GM12878 (cell line): ENCODE measurements around the gene MTHFR. TPM values are rescaled to one million over a fixed set of nuclear protein-coding genes. Genes with fewer than 3 reads are reported as not detected.

Source experiments
- ATAC-seq: fragments of 200-7000 bp; cut with Tn5 transposase; 3 replicates; pipeline ENCODE4 v1.9.1; 2020; ENCODE audit warnings: mild to moderate bottlenecking, moderate library complexity
- BruUV-seq: library from RNA; stranded (reverse); fragments of 400-500 nt; replicated peaks from 2 replicates; lab custom pipeline; 2021; lab: Mats Ljungman, UMichigan
- CTCF ChIA-PET: fragments of 300-600 bp; sonication (Branson Sonifier 250); formaldehyde crosslinking; extraction: SDS; loops from one replicate; lab custom pipeline; 2021; ENCODE audit warnings: inconsistent platforms; lab: Yijun Ruan, JAX
- POLR2A ChIA-PET: fragments of 350-600 bp; formaldehyde crosslinking; extraction: SDS; loops from one replicate; lab custom pipeline; 2021; ENCODE audit warnings: inconsistent platforms; lab: Charles Lee
- RAD21 ChIA-PET: fragments of 300-600 bp; sonication (Branson Sonifier 250); formaldehyde crosslinking; loops from one replicate; lab custom pipeline; 2023; ENCODE audit warnings: antibody characterized with exemption; ENCODE audit not compliant: unreplicated experiment; lab: Charles Lee
- SMC1A ChIA-PET: fragments of 300-600 bp; sonication (Branson Sonifier 250); formaldehyde crosslinking; loops from one replicate; lab custom pipeline; 2023; ENCODE audit not compliant: unreplicated experiment, uncharacterized antibody; lab: Charles Lee
- DNase-seq: peaks from one replicate; pipeline ENCODE4 v3.0.0-alpha.2; 2011; ENCODE audit warnings: low read depth, low spot score
- FAIRE-seq: peaks from 3 replicates; lab custom pipeline; 2011; peaks lifted over from hg19 to GRCh38; lab: Jason Lieb, UNC
- H2AFZ ChIP-seq: 2 replicates; pipeline ENCODE4 v1.6.0; 2011; ENCODE audit warnings: low read depth, low read length, control low read depth; ENCODE audit not compliant: control insufficient read depth
- H3K27ac ChIP-seq: 2 replicates; pipeline ENCODE4 v1.5.1; 2011; ENCODE audit warnings: control low read depth; ENCODE audit not compliant: control insufficient read depth, insufficient read depth
- H3K27me3 ChIP-seq, 2 experiments: replicated peaks in 1 of 2; 2 replicates each; pipeline versions ENCODE4 v1.6.0 to v1.6.1; 2011; ENCODE audit warnings: low read length in 1 of 2; ENCODE audit not compliant: control insufficient read depth in 2 of 2, insufficient read depth in 2 of 2
- H3K36me3 ChIP-seq, 2 experiments: 2 replicates each; pipeline ENCODE4 v1.5.1; 2011; ENCODE audit warnings: low read length in 1 of 2; ENCODE audit not compliant: control insufficient read depth in 2 of 2, insufficient read depth in 2 of 2
- H3K4me1 ChIP-seq: 2 replicates; pipeline ENCODE4 v1.6.1; 2011; ENCODE audit warnings: mild to moderate bottlenecking, low read length, moderate library complexity, mixed read lengths; ENCODE audit not compliant: control insufficient read depth, insufficient read depth
- H3K4me2 ChIP-seq: 2 replicates; pipeline ENCODE4 v1.6.0; 2011; ENCODE audit warnings: control low read depth; ENCODE audit not compliant: control insufficient read depth, insufficient read depth
- H3K4me3 ChIP-seq: fragments of 200-600 bp; sonication (generic); 2 replicates; pipeline ENCODE4 v1.5.1; 2016
- H3K79me2 ChIP-seq: 2 replicates; pipeline ENCODE4 v1.6.0; 2011; ENCODE audit warnings: low read length; ENCODE audit not compliant: control insufficient read depth, insufficient read depth
- H3K9ac ChIP-seq: 2 replicates; pipeline ENCODE4 v1.8.0; 2011; ENCODE audit warnings: low read length, control low read depth, mixed read lengths; ENCODE audit not compliant: control insufficient read depth, insufficient read depth
- H3K9me3 ChIP-seq: replicated peaks from 3 replicates; pipeline ENCODE4 v1.5.1; 2011; ENCODE audit warnings: mild to moderate bottlenecking, low read length; ENCODE audit not compliant: control insufficient read depth, insufficient read depth
- H4K20me1 ChIP-seq: 2 replicates; pipeline ENCODE4 v1.6.0; 2011; ENCODE audit not compliant: control insufficient read depth, insufficient read depth
- HDAC2 ChIP-seq: fragments of 200-600 bp; sonication (generic); IDR thresholded peaks from 2 replicates; pipeline ENCODE4 v1.6.1; 2017
- MLLT1 ChIP-seq: fragments of 450-650 bp; IDR thresholded peaks from 2 replicates; pipeline ENCODE4 v1.6.1; 2016; ENCODE audit warnings: mild to moderate bottlenecking
- SMAD5 ChIP-seq: IDR thresholded peaks from 2 replicates; pipeline ENCODE4 v1.6.1; 2016; ENCODE audit warnings: antibody characterized with exemption, low read depth
- SMARCA5 ChIP-seq: fragments of 450-650 bp; IDR thresholded peaks from 2 replicates; pipeline ENCODE4 v1.6.1; 2017; ENCODE audit warnings: mild to moderate bottlenecking
- TARDBP ChIP-seq: IDR thresholded peaks from 2 replicates; pipeline ENCODE4 v1.6.1; 2016; ENCODE audit warnings: borderline replicate concordance
- WGBS: methylation state at CpG from one replicate; pipeline ENCODE4 v1.1.6; 2016; ENCODE audit warnings: low lambda C conversion rate; ENCODE audit not compliant: insufficient replicate concordance, insufficient coverage; ENCODE audit errors: missing lambda C conversion rate; 5-methylcytosine and 5-hydroxymethylcytosine counted together
- in situ Hi-C: fragments of 300-500 bp; cut with MboI; formaldehyde crosslinking; loops from 9 replicates; pipeline ENCODE4 v1.14.3; 2018; ENCODE audit warnings: mixed read lengths
- intact Hi-C: fragments of 100-400 bp; cut with micrococcal nuclease; formaldehyde crosslinking; loops from one replicate; pipeline ENCODE4 v1.14.2; 2022; ENCODE audit not compliant: unreplicated experiment
- polyA plus RNA-seq, 11 experiments: library from polyadenylated mRNA; depleted of rRNA in 4 of 11; unstranded in 6 of 11; stranded (reverse) in 5 of 11; fragments of >200 nt; fragmentation: Nextera tagmentation in 4 of 11; fragmentation: Illumina TruSeq in 1 of 11; extraction: Ambion mirVana in 4 of 11; extraction: Trizol in 1 of 11; gene quantifications; 1 replicate in 1 of 11; 2 replicates in 10 of 11; pipeline versions ENCODE4 v1.2.1 to v1.2.3, GENCODE V29; 2011 to 2016; ENCODE audit warnings: inconsistent platforms in 2 of 11, missing spikeins in 2 of 11, low read depth in 1 of 11
- total RNA-seq, 4 experiments: library from RNA; depleted of rRNA in 3 of 4; stranded (reverse); fragments of >200 nt in 3 of 4; fragmentation: Illumina TruSeq in 1 of 4; extraction: Trizol in 1 of 4; gene quantifications; 2 replicates each; pipeline versions ENCODE4 v1.2.1 to v1.2.3, GENCODE V29; 2013 to 2021

Gene MTHFR
- total and polyA plus RNA-seq, 10 of the 15 experiments (the other 5 are each of a cell fraction or from before 2014, with no cell fraction given), result 1.0 to 16.8 (median 9.4) TPM

DNA sequence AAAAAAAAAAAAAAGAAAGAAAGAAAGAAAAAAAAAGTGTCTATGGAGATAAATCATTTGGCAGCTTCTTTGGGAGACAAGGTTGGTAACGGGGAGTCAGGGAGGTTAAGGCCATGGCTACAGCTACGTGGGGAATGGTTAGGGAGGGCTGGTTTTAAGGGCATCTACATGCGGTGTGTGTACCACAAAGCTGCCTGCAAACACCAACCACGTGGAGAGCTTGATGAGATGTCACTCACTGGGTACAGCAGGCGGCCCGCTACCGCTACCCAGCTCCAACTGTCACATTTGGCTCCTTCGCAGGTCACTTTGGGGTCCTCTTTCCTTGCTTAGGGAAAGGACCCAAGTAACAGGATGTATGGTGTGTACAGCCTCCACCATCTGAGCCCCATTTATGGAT lies 48.8 kb upstream of the MTHFR start:
- whole genome bisulfite sequencing, result 56% methylated on average over 8 of the region's 8 CpGs
- intact Hi-C loops, result no loop called here
- no peaks in the 10 kb centered on the region for H4K20me1 ChIP-seq
- no peaks in the 10 kb centered on the region for H3K36me3 ChIP-seq
- TF ChIP-seq MLLT1, result no peak
- CTCF ChIA-PET, result no interaction called here
- in situ Hi-C loops, result no loop called here
- no peak overlapping the region for H3K4me3 ChIP-seq
- no peak overlapping the region for H2AFZ ChIP-seq
- RAD21 ChIA-PET, result interaction anchor here (0.6 kb wide), 1 partner anchor 17 kb away, joined by 3 read pairs; no protein-coding TSS in a partner anchor
- SMC1A ChIA-PET, result no interaction called here
- no peak overlapping the region for H3K27ac ChIP-seq
- FAIRE-seq (no peak), ATAC-seq (no peak), DNase-seq (no peak)
- H3K27me3 ChIP-seq, result peaks cover 3 to 12% of the 10 kb centered on the region in 2 experiments; a peak in 3 of 4 replicates
- no peaks in the 10 kb centered on the region for H3K4me1 ChIP-seq
- POLR2A ChIA-PET, result no interaction called here
- no TSS peak for BruUV-seq
- H3K9ac ChIP-seq, result no peak overlapping the region
- H3K9me3 ChIP-seq, result no peaks in the 10 kb centered on the region
- no peaks in the 10 kb centered on the region for H3K79me2 ChIP-seq
- H3K4me2 ChIP-seq, result no peak overlapping the region

DNA sequence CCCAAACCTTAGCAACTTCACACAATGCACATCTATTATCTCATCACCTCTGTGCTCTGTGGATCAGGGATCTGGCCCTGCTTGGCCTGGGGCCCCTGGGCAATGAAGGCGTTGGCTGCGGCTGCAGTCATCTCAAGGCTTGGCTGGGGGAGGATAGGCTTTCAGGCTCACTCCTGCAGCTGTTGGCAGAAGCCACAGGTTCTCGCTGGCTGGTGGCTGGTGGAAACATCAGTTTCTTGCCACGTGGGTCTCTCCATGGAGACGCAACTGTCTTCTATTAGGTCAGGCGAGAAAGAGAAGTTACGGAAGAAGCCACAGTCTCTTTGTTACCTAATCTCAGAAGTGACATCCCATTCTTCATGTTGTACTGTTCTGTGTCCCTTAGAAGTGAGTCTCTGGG lies 45.4 kb upstream of the MTHFR start:
- BruUV-seq, result no TSS peak
- CTCF ChIA-PET, result no interaction called here
- in situ Hi-C loops, result no loop called here

More for the DNA sequence above, 45.4 kb upstream of the MTHFR start:
- Histone ChIP-seq H3K4me1 (no peaks in the 10 kb centered on the region), H3K79me2 (no peaks in the 10 kb centered on the region), H3K4me2 (no peak overlapping the region), H3K9me3 (no peaks in the 10 kb centered on the region), H3K9ac (no peak overlapping the region), H3K36me3 (no peaks in the 10 kb centered on the region; a peak in 1 of 4 replicates), H3K27me3 (no peaks in the 10 kb centered on the region), H3K4me3 (no peak overlapping the region), H2AFZ (no peak overlapping the region), H3K27ac (no peak overlapping the region), H4K20me1 (no peaks in the 10 kb centered on the region)
- ChIA-PET SMC1A (no interaction called here), RAD21 (no interaction called here), POLR2A (no interaction called here)
- TF ChIP-seq HDAC2 (no peak), SMAD5 (no peak), SMARCA5 (no peak), TARDBP (no peak)
- FAIRE-seq (no peak), DNase-seq (no peak), ATAC-seq (no peak)
- intact Hi-C loops, result no loop called here
- WGBS, result 60% methylated on average over 7 of the region's 7 CpGs
